Raji (cell line): ENCODE data around the gene TRIM24.
A peak's percentile ranks its signal among the peaks of the same experiment; 100 is the strongest.

ENCODE experiments used
- POLR2A ChIP-seq: IDR thresholded peaks from 2 replicates; pipeline ENCODE4 v1.6.1; 2011; ENCODE audit warnings: low read depth, low read length, control low read depth; ENCODE audit not compliant: insufficient read depth

TRIM24 gene

DNA sequence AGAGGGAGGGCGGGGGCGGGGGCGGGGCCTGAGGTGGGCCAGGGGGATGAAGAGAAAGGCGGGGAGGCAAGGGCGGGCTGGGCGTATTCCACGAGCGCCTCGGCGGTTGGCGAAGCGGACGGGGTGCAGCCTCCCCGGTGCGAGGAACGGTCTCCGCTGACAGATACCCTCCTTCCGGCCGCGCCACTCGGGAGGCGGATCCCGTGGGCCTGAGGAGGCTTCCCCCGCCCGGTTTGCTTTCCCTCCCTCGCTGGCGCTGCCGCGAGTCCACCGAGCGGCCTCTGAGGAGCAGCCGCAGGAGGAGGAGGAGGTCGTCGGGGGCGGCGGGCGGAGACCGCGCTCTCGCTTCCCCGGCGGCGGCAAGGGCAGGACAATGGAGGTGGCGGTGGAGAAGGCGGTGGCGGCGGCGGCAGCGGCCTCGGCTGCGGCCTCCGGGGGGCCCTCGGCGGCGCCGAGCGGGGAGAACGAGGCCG, at the start of gene TRIM24:
Gene TRIM24, plus strand, starts transcription at position 84 of the 473 bp plus-strand sequence. Its CDS starts 290 bp downstream, at position 374.
- TF ChIP-seq POLR2A: peak; percentile 86

DNA sequence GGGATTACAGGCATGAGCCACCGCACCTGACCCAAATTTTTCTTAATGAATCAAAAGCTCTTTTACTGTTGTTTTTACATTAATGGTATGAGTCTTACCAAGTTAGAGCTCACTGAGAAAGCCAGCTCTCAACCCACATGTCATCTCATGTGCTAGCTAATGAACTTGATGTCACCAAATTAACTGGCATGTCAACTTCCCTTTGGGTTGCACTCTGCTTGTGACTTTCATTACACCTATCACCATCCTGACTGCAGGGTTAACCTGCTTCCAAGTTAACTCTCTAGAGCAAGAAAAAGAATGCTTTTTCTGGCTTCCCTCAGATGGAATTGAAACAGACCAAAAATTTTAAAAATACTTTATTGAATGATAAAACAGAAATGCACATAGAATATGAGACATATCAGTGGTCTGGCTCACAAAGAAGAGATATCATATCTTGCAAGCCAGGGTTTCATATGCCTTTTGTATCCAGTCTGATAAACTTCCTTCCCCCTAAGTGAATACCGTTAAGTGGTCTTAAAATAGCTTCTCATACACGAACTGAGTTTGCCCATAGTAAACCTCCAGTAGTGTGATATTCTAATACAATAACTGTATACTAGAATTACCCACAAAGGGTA, 42.9 kb upstream of the TRIM24 start:
- TF ChIP-seq POLR2A: no peak

DNA sequence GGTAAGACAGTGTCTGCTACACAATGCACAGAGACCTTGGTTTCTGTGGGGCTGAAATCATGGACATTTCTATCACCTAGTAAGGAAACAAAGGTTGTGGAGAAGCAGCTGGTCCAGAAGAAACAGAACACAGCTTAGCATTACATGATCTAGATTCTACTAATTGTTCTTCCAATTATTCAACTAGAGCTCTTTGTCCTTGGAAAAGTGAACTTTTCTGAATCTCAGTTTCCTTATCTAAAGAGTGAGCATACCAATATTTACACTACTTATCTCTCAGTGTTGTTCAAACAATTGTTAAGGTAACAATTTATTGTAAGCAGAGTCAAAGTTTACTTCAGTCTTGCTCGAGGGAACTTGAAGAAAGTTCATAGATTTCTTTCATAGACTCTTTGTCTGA, 42.3 kb upstream of the TRIM24 start:
- TF ChIP-seq POLR2A: no peak

DNA sequence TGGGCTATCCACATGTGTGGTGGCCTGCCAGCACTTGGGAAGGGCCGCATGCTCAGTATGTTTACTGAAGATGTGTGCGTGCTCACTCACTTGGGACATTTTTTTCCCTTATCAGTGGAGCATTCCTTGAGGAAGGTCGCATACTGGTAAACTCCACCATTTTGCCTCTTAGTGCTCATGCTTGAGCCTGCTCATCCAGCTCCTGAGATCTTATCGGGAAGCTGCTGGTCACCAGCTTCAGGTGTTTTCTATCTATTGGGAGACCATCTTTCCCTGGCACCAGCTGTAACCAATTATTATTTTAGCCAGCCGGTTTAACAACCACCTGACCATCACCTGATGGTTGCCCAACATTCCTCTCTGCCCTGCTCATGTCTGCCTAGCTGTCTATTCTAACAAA, 35.0 kb upstream of the TRIM24 start:
- TF ChIP-seq POLR2A: no peak

DNA sequence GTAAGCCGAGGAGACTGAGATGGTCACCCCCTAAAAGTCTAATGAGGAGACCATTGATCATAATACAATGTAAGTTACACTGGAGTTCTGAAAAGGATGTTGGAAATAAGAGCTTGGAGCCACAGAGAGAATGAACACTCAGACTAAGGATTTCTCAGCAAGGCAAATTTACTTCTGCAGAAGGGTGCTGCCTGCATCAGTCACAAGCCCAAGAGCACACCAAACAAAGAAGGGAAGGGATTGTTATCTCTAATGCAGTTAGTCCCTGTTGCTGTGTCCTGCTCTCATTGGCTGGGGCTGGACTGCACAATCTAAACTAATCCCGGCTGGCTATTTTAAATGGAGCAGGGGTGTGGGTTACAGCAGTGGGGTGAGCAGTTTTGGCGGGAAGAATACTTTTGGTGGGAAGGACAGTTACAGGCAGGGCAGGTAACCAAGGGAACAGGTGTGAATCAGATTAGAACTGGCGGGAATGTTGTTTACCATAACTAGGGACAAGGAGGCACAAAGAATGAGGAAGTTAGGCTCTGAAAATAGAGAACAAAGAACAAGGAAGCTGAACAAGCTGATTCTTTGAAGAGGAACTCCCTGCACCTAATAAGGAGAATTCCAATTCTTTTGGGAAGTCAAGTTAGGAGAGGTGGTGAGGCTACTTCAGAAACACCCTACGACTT, 30.3 kb upstream of the TRIM24 start:
- TF ChIP-seq POLR2A: no peak

DNA sequence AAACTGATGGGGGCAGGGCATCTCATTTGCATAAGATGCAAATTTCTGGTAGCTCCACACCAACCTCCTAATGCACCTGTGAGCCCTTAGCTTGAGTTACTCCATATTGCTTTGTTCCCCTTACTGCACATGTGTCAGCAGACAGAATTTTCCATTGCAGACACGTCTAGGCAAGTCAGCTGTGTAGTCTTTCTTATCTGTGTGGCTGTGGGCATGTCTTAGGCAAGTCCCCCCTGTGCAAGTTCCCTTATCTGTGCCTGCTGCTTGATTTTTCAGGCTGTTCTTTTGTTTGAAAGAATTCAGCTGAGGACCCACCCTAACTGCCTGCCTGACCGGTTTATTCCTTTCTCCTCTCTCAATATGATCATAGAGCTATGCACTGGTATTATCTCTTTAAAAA, 28.5 kb upstream of the TRIM24 start:
- no peak for TF ChIP-seq POLR2A

DNA sequence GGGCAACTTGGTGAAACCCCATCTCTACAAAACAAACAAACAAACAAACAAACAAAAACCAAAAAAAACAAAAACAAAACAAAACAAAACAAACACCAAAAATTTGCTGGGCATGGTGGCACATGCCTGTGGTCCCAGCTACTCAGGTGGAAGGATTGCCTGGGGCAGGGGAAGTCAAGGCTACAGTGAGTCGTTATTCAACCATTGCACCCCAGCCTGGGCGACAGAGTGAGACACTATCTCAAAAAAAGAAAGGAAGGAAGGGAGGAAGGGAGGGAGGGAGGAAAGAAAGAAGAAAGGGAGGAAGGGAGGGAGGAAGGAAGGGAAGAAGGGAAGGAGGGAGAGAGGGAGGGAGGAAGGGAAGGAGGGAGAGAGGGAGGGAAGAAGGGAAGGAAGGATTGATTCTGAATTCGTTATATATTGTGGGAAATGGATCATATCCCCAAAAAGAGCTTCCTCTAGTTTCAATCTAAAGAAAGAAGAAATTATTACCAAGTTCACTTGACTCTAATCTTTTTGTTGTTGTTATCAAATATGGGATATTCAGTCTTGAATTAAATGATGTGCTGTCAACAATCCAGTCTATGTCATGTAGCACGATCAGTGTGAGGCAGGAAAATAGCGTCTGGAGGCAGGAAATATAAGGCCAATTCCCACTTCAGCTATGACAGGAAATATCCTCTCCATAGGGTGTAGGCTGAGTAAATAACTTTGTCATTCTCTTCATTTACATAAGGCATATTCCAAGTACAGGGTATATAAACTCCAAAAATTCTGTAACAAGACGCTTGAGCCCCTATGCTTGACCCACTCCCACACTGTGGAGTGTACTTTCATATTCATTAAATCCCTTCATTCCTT, 26.2 kb upstream of the TRIM24 start:
- no peak for TF ChIP-seq POLR2A

DNA sequence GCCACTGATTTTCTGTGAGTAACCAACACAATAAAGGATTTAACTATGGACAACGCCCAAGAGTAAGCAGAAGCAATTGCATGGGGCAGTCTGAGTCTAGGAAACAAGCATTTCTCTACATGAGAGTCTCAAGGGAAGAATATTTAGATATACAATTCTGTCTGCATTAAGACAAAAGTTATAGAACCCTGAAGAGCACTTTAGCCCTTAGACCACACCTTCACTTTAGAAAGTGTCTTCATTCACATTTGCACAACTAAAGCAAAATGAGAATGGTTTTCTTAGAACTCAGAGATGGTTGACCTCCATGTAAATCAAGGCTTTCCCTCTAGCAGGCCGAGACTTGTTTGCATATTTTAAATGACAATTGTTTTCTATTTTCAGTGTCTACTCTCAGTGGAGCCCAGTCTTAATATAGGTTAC, 25.5 kb upstream of the TRIM24 start:
- no peak for TF ChIP-seq POLR2A

DNA sequence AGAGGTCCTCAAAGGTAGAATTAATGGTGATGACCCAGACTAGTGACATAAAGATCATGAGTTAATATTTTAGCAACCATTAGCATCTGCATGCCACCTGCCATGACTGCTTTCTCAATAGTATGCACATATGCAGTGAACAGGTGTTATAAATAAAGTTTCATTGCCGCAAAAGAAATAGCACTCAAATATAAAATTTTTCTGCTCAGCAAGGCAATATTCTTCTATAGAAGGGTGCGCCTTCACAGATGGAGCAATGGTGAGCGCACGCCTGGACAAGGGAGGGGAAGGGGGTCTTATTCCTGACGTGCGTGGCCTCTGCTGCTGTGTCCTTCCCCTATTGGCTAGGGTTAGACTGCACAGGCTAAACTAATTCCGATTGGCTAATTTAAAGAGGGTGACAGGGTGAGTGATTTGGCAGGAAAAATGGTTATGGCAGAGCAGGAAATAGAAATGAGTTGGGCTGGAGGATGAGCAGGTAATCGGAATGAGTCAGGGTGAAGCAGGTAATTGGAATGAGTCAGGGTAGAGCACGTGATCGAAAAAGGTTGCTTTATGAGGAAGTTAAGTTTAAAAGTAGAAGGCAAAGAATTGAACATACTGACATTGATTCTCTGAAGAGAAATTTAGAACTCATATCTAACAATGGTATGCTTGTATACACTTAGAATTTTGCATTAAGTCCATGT, 24.7 kb upstream of the TRIM24 start:
- no peak for TF ChIP-seq POLR2A

DNA sequence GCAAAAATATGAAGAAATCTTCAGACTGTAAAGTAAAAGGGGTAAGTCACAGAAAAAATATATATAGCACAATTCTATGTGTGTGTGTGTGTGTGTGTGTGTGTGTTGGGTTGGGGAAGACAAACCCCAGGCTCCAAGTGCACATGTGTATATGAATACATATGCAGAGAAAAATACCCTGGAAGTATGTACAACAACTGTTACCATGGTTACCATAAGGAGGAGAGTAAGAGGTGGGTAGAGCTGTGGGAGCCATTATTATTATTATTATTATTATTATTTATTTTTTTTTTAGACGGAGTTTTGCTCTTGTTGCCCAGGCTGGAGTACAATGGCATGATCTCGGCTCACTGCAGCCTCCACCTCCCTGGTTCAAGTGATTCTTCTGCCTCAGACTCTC, 23.7 kb upstream of the TRIM24 start:
- no peak for TF ChIP-seq POLR2A

DNA sequence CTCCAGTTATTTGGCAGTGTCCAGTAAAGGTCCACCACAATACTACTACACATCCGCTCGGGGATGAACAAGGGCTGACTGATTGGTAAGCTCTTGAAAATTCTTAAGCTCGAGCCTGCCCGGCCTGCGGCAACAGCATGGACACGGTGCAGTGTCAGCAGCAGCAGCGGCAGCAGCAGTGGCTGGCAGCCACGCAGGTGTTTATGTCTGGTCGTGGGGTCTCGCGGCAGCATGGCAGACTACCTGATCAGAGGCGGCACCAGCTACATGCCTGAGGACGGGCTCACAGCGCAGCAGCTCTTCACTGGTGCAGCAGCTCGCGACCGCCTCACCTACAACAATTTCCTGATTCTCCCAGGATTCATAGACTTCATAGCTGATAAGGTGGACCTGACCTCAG, 19.6 kb upstream of the TRIM24 start:
- TF ChIP-seq POLR2A: no peak

DNA sequence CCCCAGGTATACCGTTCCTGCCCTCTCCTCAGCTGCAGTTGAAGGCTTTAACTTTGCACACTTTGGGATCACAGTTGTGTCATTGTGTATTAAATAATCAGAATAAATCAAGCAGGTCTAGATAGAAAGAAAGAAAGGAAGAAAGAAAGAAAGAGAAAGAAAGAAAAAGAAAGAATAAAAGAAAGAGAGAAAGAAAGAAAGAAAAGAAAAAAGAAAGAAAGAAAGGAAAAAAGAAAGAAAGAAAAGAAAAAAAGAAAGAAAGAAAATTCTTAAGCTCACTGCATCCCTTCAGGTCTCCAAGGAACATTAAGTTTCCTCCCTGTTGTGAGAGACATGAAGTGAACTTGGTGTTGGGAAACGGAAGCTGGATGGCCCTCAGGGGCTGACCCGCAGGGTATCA, 17.2 kb upstream of the TRIM24 start:
- TF ChIP-seq POLR2A: no peak

DNA sequence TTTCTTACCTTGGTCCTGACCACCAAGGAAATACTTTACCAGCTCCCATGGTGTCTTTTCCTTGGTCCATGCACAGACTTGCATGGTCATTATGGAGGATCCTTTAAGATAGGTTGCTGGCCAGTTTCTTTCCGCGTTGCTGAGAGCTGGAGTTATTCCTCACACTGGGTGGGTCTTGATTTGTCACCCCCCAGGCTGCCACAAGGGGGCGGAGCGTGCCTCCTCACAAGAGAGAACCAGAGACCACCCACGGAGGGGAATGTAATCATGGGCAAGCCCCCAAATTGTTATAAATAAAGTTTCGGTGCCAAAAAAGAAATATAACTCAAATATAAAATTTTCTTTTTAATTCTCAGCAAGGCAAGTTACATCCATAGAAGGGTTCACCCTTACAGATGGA, 10.5 kb upstream of the TRIM24 start:
- TF ChIP-seq POLR2A: no peak

DNA sequence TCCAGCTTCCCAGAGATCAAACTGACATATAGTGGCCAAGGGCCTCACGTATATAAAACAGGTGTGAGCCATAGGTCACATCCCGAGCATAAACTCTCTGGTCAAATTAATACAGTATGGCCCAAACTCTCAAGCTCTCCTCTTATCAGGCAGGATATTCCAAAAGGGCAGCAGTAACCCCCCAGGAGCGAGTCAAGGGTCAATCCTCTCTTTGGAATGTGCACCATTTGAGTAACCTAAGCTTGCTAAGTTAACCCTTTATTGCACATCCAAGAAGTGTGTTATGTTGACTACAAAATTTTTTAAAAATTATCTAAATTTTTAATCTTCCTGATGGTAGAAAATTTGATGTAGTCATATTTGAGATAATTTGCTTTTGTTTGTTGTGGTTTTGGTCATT, 4.5 kb upstream of the TRIM24 start:
- TF ChIP-seq POLR2A: no peak

DNA sequence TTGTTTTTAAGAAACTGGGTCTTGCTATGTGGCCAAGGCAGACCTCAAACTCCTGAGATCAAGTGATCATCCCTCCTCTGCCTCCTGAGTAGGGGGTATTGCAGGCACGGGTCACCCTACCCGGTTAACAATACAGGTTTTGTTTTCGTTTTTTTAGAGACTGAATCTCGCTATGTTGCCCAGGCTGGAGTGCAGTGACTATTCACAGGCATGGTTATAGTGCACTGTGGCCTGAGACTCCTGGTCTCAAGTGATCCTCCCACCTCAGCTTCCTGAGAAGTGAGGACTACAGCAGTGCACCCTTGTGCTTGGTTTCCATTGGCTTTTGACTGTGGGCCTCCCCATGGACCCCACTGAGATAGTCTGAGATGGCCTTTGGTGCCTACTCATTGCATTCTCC, 3.8 kb upstream of the TRIM24 start:
- TF ChIP-seq POLR2A: no peak
